Measurements from ENCODE around the gene ZCCHC24. TPM values are rescaled to one million over a fixed set of nuclear protein-coding genes. Genes with fewer than 3 reads are reported as not detected.
"Not testable (repeated sequence)": the region's sequence is repeated elsewhere in the genome, so short reads cannot be mapped to it uniquely, and the experiment has no call there.

ZCCHC24 gene
- total RNA-seq, 1 donor from 2014 or later, result 3.3 TPM

DNA sequence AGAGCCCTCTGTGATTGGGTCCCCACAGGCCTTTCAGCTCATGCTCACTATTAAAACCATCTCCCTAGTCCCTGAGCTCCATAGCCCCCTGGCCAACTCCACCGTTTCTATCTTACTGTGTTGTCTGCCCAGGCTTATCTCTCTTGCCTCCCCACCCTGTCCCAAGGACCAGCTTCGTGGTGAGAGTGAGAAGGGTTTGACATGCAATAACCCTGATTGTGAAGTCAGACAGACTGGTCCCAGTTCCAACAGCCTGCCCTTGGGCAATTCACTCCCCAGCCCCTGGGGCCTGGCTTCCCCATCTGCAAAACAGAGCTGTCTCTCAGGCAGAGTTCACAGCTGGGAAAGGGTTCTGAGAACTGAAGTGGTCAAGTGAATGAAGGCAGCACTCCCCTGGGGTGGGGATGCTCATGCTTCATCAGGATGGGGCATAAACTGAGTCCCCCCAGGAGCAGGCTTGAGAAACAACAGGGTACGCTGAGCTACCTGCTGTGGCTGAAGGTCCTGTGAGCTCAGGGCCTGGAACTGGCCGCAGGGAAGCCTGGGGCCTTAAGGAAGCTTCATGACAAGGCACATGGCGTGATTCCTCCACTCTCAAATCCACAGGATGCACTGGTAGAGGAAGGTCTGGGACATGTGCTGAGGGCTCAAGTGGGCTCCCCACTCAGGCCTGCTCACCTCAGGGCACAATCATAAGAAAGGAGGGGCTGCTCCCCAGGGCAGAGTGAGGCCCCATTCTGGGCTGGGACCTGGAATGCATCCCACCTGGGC, 100.0 kb downstream of the ZCCHC24 start:
- ATAC-seq, result no peak

GRCh38 chr10:79344502-79345195, 100.8 kb downstream of the ZCCHC24 start:
- ATAC-seq, result peak; percentile 74

DNA sequence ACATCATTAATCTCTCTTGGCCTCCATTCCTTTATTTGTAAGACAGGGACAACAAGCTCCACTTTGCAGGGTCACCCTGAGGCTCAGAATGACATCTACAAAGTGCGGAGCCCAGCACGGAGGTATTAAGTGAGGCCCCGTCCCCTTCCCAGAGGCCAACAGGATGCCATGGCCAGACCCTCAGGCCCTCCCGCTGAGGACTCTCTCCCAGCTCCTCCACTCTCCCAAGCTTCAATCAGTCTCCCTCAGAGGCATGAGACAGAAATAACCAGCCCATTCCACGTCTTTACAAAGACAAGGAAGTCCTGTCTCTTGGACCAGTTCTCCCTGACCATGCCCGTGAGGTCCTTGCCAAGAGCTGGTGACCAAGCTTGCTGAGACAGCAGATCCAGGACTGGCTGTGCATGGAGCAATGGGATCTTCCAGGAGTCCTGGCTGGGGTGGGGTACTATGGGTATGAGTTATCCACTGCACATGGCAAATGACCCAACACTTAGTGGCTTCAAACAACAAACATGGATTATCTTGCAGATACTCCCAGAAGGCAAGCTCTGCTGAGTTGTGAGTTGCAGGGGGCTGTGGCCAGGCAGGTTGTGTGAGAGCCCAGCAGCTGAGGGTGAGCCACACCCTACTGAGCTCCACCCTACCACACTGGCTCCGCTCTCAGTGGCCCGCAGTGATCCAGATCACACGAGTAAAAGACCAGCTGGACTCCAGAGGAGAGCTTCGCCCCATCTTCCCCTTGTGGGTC, 102.4 kb downstream of the ZCCHC24 start:
- ATAC-seq, result peak; percentile 52

- no peak for ATAC-seq
Measured at GRCh38 chr10:79342295-79342761, 103.1 kb downstream of the ZCCHC24 start.

- no peak for ATAC-seq
Measured at GRCh38 chr10:79340646-79341244, 104.7 kb downstream of the ZCCHC24 start.

- no peak for ATAC-seq
Measured at GRCh38 chr10:79339266-79339665, 106.2 kb downstream of the ZCCHC24 start.

- ATAC-seq, result peak; percentile 22
Measured at GRCh38 chr10:79337783-79338469, 107.5 kb downstream of the ZCCHC24 start.

DNA sequence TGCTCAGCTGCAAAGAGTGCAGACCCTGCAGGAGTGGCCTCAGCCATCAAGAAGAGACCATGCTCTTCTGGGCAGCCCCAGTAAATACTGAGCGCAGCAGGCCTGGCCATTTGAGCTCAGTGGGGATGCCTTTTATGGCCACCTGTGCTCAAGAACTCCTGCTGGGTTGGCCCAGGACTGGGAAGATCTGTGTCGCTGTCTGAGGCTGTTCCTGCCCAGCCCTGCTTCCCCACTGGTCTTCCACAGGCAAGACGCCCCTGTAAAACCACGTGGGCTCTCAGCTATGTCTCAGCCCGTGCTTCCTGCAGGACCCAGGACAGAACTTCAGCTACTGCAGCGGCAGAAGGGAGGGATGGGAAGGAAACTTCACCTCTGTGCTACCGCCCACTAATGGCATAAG, 108.7 kb downstream of the ZCCHC24 start:
- no peak for ATAC-seq

DNA sequence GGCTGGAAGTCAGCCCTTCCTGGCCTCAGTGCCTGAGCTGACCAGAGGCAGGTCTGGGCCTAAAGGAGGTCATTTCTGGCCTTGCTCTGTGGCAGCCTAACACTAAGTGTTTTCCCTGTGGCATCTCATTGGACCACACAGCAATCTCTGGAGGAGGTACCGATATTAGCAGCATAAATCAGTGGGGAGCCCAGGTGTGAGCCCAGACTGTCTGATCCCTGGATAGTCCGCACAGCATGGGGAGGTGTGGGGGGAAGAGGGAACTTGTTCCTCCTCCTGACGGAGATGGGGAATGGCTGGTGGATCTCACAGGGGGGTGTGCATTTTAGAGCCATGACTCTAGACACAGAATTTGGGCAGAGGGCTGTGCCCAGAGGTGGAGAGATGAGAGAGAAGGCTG, 109.1 kb downstream of the ZCCHC24 start:
- no peak for ATAC-seq

- ATAC-seq, result no peak
Measured at GRCh38 chr10:79335470-79336235, 109.8 kb downstream of the ZCCHC24 start.

GRCh38 chr10:79335094-79335469, 110.3 kb downstream of the ZCCHC24 start:
- no peak for ATAC-seq

- ATAC-seq, result no peak
Measured at GRCh38 chr10:79334573-79334972, 110.9 kb downstream of the ZCCHC24 start.

- peak; percentile 2 for ATAC-seq
Measured at GRCh38 chr10:79333513-79333912, 111.9 kb downstream of the ZCCHC24 start.

DNA sequence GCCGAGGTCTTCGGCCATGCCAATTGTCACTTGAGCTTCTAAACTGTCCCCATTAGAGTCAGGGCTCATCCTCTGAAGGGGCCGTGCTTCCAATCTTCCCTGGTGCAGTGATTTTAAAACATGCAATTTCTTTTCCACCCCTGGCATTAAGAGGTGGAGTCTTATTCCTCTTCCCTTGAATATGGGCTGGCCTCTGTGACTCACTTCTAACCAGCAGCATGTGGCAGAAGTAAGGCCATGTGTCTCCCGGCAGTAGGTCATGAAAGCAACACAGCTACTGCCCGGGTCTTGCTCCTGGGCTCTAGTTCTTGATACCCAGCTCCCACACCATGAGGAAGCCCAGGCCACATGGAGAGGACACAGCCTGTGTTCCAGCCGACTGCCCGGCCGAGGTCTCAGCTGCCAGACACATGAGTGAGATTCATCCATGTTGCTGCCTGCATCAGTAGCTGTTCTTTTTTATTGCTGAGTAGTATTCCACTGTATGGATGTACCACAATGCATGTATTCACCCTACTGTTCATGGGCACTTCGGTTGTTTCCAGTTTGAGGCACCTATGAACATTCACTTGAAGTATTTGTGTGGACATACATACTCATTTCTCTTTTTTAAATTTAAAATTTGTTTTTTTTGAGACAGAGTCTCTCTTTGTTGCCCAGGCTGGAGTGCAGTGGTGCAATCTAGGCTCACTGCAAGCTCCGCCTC, 112.7 kb downstream of the ZCCHC24 start:
- not testable (repeated sequence) for ATAC-seq

Other genes starting within 250 kb of the ZCCHC24 start
- gene PPIF, start 98.2 kb downstream of the ZCCHC24 start, total RNA-seq, result 77.8 TPM
- 1.7 TPM for gene EIF5AL1, start 66.9 kb upstream of the ZCCHC24 start, total RNA-seq
- 0.32 TPM for gene SFTPA2, start 114.8 kb upstream of the ZCCHC24 start, total RNA-seq
- gene SFTPA1, start 165.3 kb upstream of the ZCCHC24 start, total RNA-seq, result 0.32 TPM

Data from esophagus mucosa (tissue), 1 donor.